ENCODE data around the gene ADGRA3. TPM values are rescaled to one million over a fixed set of nuclear protein-coding genes. Genes with fewer than 3 reads are reported as not detected.

The ADGRA3 gene
- total RNA-seq, 4 donors from 2014 or later, result 17.8 to 48.8 (median 32.4) TPM

GRCh38 chr4:22372986-22373385 lies 142.9 kb downstream of the ADGRA3 start:
- WGBS, 2 donors (ENCODE audit: low coverage in 1 of 2), result 74% methylated on average over 3 of the region's 3 CpGs
- Histone ChIP-seq H3K4me3 (no peak overlapping the region), H3K27me3 (no peaks in the 10 kb centered on the region), H3K4me1 (no peaks in the 10 kb centered on the region), H3K36me3 (no peaks in the 10 kb centered on the region), H3K27ac (no peak overlapping the region), H3K9me3 (no peaks in the 10 kb centered on the region)
- no peak for ATAC-seq
- TF ChIP-seq, protein P1, sequence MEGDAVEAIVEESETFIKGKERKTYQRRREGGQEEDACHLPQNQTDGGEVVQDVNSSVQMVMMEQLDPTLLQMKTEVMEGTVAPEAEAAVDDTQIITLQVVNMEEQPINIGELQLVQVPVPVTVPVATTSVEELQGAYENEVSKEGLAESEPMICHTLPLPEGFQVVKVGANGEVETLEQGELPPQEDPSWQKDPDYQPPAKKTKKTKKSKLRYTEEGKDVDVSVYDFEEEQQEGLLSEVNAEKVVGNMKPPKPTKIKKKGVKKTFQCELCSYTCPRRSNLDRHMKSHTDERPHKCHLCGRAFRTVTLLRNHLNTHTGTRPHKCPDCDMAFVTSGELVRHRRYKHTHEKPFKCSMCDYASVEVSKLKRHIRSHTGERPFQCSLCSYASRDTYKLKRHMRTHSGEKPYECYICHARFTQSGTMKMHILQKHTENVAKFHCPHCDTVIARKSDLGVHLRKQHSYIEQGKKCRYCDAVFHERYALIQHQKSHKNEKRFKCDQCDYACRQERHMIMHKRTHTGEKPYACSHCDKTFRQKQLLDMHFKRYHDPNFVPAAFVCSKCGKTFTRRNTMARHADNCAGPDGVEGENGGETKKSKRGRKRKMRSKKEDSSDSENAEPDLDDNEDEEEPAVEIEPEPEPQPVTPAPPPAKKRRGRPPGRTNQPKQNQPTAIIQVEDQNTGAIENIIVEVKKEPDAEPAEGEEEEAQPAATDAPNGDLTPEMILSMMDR (IDR thresholded peaks at IDR 0.05), result no peak
- no peak for TF ChIP-seq POLR2A (IDR thresholded peaks at IDR 0.05)
- TF ChIP-seq POLR2AphosphoS5 (IDR thresholded peaks at IDR 0.05), result no peak
- no peak for TF ChIP-seq EP300 (IDR thresholded peaks at IDR 0.05)

DNA sequence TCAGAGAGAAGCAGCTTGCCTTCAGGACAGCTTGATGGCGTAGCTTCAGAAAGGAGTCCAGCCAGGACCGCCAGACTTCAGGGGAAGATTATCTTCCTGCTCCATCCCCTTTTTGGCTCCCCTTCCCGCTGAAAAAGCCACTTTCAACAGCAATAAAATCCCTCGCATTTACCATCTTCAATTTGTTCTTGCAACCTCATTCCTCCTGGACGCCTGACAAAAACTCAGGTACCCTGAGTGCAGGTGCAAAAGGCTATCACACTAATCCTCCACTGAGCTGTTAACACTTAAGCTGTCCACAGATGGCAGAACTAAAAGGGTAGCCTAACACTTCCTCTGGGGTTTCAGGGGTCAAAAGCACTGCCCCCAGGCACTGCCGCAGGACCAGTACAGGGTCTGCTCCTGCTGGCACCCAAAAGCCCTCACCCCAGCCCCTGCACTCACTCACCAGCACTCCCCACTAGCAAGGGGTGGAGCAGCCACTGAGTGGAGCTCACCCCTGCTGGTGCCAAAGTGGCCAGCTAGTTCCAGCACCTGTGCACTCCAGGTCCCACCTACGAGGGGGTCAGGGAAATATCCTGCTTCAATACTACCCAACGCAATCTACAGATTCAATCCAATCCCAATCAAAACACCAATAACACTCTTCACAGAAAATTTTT lies 145.8 kb downstream of the ADGRA3 start:
- no peak overlapping the region for H3K4me3 ChIP-seq
- 67 to 77% methylated on average over 3 to 8 of the region's 8 CpGs for WGBS, 2 donors (ENCODE audit: low coverage in 1 of 2)
- H3K27ac ChIP-seq, result no peak overlapping the region
- H3K27me3 ChIP-seq, result no peaks in the 10 kb centered on the region
- no peak for ATAC-seq
- no peak for TF ChIP-seq POLR2AphosphoS5 (IDR thresholded peaks at IDR 0.05)
- no peaks in the 10 kb centered on the region for H3K4me1 ChIP-seq
- no peaks in the 10 kb centered on the region for H3K36me3 ChIP-seq
- no peaks in the 10 kb centered on the region for H3K9me3 ChIP-seq

DNA sequence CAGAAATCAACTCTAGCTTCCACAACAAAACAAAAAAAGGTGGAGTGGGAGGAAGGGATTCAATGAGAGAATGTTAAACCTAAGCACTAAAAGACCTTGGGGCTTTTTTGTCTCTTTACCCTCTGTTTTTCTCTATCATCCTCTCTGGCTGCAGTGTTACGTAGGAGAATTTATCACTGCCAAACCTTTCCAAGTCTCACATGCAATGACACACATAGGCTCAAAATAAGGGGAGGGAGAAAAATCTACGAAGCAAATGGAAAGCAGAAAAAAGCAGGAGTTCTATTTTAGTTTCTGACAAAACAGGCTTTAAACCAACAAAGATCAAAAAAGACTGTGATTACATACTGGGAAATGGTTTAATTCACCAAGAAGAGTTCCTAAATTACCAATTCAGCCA lies 152.1 kb downstream of the ADGRA3 start:
- H3K36me3 ChIP-seq, result no peaks in the 10 kb centered on the region
- no peak for ATAC-seq
- H3K4me1 ChIP-seq, result no peaks in the 10 kb centered on the region
- no peaks in the 10 kb centered on the region for H3K27me3 ChIP-seq
- no peak overlapping the region for H3K27ac ChIP-seq
- H3K9me3 ChIP-seq, result no peaks in the 10 kb centered on the region
- 39 to 48% methylated on average over 2 of the region's 2 CpGs for WGBS, 2 donors (ENCODE audit: low coverage in 1 of 2)
- TF ChIP-seq, protein P1 (IDR thresholded peaks at IDR 0.05), result no peak
- TF ChIP-seq EP300 (IDR thresholded peaks at IDR 0.05), result no peak
- TF ChIP-seq POLR2A (IDR thresholded peaks at IDR 0.05), result no peak
- TF ChIP-seq POLR2AphosphoS5 (IDR thresholded peaks at IDR 0.05), result no peak
- no peak overlapping the region for H3K4me3 ChIP-seq

- no peaks in the 10 kb centered on the region for H3K36me3 ChIP-seq
- no peak overlapping the region for H3K4me3 ChIP-seq
- no peaks in the 10 kb centered on the region for H3K27me3 ChIP-seq
- no peaks in the 10 kb centered on the region for H3K4me1 ChIP-seq
- no peaks in the 10 kb centered on the region for H3K9me3 ChIP-seq
- ATAC-seq, result no peak
- WGBS, 2 donors (ENCODE audit: low coverage in 1 of 2), result 58 to 92% methylated on average over 2 of the region's 2 CpGs
- TF ChIP-seq EP300 (IDR thresholded peaks at IDR 0.05) (no peak), POLR2AphosphoS5 (IDR thresholded peaks at IDR 0.05) (no peak), POLR2A (IDR thresholded peaks at IDR 0.05) (no peak)
- TF ChIP-seq, protein P1 (IDR thresholded peaks at IDR 0.05), result no peak
- H3K27ac ChIP-seq, result no peak overlapping the region
Measured at GRCh38 chr4:22363036-22363435, 152.8 kb downstream of the ADGRA3 start.

DNA sequence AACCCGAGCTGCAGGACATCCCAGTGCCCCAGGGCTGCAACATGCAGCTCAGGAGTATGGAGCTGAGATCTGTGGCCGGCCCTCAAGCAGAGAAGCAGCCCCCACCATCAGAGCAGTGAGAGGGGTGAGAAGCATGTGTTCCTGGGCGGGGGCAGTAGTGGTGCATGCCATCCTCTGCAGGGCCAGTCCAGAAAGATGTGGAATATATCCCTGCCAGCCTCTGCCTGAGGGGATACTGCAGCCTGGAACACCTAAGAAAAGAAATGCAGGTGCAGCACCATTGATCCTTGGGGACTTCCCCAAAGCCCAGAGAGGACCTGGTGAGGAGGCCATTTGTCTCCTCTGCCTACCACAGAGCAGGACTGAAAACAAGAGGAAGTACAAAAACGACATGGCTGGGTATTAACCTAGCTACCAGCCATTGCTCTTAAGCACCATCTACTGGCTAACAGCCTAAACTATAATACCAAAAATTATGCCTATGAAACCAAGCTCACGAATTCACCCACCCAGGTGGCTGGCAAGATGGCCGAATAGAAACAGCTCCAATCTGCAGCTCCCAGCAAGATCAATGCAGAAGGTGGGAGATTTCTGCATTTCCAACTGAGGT lies 158.8 kb downstream of the ADGRA3 start:
- Histone ChIP-seq H3K4me1 (no peaks in the 10 kb centered on the region), H3K27ac (no peak overlapping the region), H3K36me3 (no peaks in the 10 kb centered on the region), H3K27me3 (no peaks in the 10 kb centered on the region), H3K9me3 (no peaks in the 10 kb centered on the region), H3K4me3 (no peak overlapping the region)
- TF ChIP-seq POLR2AphosphoS5 (IDR thresholded peaks at IDR 0.05) (no peak), POLR2A (IDR thresholded peaks at IDR 0.05) (no peak), EP300 (IDR thresholded peaks at IDR 0.05) (no peak)
- TF ChIP-seq, protein P1 (IDR thresholded peaks at IDR 0.05), result no peak
- no peak for ATAC-seq
- 30 to 60% methylated on average over 2 of the region's 6 CpGs for WGBS, 2 donors (ENCODE audit: low coverage in 1 of 2)
